HG03378 (cell line): ENCODE results near the gene RFX8.
"Not testable (repeated sequence)": the region's sequence is repeated elsewhere in the genome, so short reads cannot be mapped to it uniquely, and the experiment has no call there.

Experiments
- ATAC-seq: cut with Tn5 transposase; IDR thresholded peaks from one replicate; pipeline ENCODE4 v1.9.1; 2021; ENCODE audit warnings: mild to moderate bottlenecking, moderate library complexity; ENCODE audit not compliant: unreplicated experiment

RFX8 gene

GRCh38 chr2:101486994-101487393, 12.1 kb upstream of the RFX8 start:
- no peak for ATAC-seq

- no peak for ATAC-seq
Measured at GRCh38 chr2:101486258-101486701, 11.4 kb upstream of the RFX8 start.

DNA sequence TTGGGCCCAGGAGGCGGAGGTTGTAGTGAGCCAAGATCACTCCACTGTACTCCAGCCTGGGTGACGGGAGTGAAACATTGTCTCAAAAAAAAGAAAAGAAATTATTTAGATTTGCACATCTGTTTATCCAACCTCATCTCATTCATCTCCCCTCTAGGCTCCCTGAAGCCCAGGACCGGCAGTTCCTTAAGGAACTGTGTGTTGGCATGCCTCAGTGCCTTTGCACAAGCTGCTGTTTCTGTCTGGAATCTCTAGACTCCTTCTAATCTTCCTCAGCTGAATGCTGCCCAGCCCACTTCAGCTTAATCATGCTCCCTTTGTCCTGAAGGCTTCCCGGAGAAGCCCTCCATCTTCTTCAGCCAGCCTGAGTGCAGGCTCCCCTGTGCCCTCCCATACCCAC, 10.9 kb upstream of the RFX8 start:
- ATAC-seq = no peak

DNA sequence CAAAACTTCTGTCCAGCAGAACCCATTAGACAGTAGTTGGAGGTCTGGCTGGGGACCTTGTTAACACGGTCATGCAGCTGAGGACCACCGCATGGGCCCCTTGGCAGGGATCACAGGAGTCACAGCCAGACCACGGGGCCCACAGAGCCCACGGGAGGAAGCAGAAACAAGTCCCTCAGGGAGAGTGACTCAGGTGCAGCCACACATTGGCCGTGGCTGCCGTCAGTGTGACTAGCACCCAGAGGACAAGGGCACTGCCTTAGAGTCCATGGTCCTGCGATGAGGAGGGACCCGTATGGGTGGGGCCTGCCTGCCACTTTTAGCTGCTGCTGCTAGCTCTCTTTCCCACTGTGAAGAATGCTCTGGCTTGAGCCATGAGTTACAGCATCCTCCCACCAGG, 5.9 kb upstream of the RFX8 start:
- no peak for ATAC-seq

DNA sequence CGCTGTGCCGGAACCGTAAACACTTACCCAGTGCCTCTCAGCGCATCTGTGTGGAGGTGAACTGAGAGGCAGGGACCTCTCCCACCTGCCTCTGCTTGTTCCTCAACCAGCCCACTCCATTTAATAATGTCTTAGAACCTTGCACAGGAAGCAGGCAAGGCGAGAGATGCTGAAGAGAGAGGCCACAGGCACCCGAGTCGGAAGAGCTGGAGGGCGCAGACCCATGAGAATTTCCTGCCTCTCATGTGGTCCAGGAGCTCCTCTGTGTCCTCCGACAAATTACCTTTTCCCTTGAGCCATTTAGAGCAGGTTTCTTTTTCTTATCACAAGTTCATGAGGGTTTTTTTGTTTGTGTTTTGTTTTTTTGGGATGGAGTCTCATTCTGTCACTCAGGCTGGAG, 4.9 kb upstream of the RFX8 start:
- ATAC-seq = no peak

- ATAC-seq = no peak
Measured at GRCh38 chr2:101479328-101479727, 4.4 kb upstream of the RFX8 start.

DNA sequence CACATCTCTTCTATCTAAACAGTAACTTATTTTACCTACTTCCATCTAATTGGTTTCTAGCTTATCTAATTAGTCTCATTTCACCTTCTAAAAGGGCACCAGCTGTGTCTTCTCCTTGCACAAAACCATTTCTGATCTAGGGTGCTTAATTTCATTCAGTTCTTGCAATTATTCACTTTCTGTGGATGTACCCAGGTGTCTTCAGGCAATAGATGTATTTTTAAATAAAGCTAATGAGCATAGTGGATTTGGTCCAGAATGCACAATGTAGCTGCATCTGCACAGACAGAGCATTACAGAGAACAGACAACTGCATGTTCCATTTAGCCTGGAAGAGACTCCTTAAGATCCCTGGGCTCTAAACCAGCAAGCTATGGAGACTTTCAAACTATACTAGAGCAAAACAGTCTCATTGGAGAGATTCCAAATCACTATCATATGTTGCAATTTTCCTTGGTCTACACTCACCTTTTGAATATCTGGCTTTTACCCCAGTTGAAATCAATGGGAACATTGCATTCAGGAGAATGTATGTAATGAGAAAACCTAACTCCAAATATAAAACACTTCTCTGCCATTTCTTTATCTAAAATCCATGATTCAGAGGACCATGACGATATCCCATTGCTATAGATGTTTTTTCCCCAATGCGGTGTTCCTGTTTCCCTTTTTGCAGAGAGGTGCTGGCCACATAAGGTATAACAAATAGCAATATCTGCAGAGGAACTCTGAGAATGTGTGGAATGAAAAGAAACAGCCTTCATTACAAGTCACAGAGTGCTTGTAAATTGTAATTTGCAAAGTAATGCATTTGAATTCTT, 3.5 kb upstream of the RFX8 start:
- ATAC-seq = no peak

- no peak for ATAC-seq
Measured at GRCh38 chr2:101477556-101477955, 2.6 kb upstream of the RFX8 start.

DNA sequence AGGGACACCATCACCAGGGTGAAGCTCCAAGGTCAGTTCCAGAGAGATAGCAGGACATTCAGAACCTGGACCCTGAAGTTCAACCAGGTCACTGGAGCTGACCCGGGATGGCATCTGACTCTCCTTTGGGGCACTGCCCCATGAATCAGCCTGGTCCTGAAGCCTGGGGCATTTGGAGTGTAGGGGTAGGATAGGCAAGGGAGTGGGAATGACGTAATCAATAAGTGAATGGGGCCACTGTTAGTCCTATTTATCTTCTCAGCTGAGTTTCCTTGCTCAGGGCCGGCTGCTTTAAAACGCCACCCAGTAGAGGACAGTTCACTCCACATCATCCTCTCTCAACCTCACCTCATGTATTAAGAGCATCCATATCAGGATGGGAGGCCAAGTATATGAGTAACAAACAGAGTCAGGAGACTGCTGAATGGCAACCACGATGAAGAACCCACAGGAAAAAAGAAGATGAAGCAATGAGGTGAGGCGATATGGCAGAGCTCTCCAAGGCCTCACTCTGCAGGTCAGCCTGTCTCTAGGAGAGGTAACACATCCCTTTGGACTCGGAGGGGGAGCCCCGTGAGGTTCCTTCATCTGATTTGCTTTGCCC, 1.8 kb upstream of the RFX8 start:
- ATAC-seq = no peak

- no peak for ATAC-seq
Measured at GRCh38 chr2:101473911-101474701, 806 bp downstream of the RFX8 start.

GRCh38 chr2:101473591-101473910, 1.4 kb downstream of the RFX8 start:
- ATAC-seq = no peak

DNA sequence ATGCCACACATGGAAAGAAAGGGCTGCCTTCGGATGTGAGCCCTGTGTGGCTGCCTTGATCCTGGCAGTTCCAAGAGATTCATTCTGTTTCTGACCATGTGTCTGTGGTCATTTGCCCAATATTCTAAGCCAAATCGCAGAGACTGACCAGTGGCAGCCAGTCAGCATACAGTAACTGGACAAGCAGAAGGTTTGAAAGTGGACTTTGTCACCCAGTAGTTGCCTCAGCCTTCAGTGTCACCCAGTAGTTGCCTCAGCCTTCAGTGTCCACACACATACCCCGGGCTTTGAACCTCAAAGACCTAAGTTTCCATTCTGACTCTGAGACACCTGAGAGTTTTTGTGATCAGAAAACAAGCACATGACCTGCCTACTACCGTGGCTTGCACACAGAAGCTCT, 5.0 kb downstream of the RFX8 start:
- no peak for ATAC-seq

DNA sequence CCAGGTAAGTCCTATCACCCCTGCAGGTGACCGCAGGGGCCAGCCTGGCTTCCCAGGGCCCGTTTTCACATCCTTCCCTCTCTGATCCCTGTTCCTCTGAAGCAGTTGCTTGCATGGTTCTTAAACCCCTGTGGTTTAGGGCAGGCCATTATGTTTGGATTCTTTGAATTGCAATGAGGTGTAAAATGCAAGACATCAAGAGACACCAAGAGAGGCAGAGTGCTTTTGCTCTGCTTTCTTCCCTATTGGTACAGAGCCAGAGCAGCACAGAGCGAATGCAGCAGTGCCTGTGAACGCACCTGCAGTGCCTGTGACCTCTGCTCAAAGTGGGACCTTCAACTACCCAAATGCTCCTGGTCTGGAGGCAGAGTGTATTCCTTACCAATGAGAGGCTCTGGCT, 7.6 kb downstream of the RFX8 start:
- no peak for ATAC-seq

- no peak for ATAC-seq
Measured at GRCh38 chr2:101466426-101466825, 8.5 kb downstream of the RFX8 start.

DNA sequence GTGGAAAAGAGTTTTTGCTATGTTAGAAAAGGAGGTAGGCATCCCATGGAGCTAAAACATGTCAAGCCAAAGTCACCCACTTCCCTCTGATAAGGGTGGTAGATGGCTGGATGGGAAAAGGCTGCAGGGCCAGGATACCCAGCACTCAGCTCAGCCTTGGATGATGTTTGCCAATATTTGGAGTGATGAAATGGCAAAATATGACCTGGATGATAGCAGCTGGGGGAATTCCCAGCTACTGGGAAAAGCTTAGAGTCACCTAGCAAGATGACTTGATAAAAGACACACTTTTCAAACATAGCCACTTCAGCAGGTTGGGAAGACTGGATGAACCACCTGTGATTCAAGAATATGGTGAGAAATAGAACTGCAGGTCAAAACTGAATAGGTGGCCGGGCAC, 10.1 kb downstream of the RFX8 start:
- ATAC-seq = no peak

DNA sequence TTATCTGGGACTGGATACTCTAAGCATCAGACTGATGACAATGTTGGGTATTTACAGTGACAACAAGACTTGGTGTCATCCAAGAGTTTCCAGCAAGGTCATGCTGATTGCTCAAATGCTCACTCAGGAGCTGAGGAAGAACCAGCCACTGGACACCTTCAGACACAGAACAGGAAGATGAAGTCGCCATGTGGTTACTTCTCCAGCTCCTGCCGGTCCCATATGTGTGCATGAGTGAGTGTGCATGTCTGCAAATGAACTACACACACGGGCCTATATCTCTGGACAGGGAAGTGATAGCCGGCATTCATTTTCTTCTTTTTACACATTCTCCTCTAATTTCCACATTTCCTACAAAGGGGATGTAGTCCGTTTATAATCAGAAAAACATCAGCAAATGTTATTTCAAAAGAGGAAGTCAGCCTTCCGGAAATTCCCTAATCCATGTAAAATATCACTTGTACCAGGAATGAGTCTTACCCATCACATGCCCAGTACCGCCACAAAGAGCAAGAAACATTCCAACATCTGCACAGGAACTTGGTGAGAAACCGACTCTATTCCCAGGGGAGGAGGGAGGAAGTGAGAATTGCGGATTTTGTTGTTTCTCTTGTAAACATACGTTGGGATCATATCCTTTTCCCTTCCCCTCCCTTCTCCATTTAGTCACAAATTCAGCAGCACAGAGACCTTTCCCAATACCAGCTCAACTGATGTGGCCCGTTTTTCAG, 10.8 kb downstream of the RFX8 start:
- ATAC-seq = no peak

DNA sequence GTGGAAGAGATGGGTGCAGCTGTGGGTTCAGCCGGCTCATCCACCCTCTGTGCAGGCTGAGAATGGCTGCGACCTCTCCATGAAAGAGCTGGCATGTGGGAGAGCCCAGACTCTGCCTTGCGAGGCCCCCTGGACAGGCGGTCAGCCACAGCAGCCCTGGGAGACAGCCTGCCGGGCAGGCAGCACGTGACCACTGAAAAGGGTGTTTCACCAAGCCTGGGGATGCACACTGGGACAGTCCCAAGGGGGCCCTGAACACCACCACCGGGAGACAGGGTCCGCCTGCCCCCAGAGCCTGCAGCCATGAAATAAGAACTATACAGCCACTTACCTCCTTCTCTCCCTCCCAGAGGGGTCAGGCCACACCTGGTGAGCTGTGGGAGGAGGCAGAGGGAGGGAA, 11.5 kb downstream of the RFX8 start:
- ATAC-seq = no peak

- ATAC-seq = no peak
Measured at GRCh38 chr2:101461381-101461780, 13.5 kb downstream of the RFX8 start.

- not testable (repeated sequence) for ATAC-seq
Measured at GRCh38 chr2:101454408-101454807, 20.5 kb downstream of the RFX8 start.

DNA sequence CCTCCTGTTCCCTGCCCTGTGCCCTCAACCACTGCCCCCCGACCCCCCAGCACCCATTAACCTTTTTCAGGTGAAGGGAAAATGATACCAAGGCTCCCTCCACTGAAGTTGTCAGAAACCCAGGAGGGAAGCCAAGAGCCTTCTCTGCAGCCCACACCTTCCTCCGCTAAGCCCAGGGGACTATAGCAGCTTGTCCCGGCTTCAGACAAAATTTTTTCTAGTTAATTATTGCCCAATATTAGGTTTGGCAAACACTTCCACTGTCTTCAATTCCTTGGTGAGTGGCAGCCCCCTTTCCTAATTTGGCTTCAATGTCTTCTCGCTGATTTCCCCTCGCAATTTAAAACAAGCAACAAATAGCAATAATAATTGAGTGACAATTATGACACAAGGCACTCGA, 23.9 kb downstream of the RFX8 start:
- no peak for ATAC-seq

GRCh38 chr2:101446869-101447268, 28.0 kb downstream of the RFX8 start:
- no peak for ATAC-seq
